HCT116 (cell line): ENCODE results near the gene PPP1R12B. TPM values are rescaled to one million over a fixed set of nuclear protein-coding genes. Genes with fewer than 3 reads are reported as not detected.

ENCODE experiments used
- ATAC-seq: fragments of 200-7000 bp; cut with Tn5 transposase; 2 replicates; pipeline ENCODE4 v1.9.1; 2020; ENCODE audit warnings: mild to moderate bottlenecking, moderate library complexity
- BruUV-seq: library from RNA; stranded (reverse); fragments of 400-500 nt; replicated peaks from 2 replicates; lab custom pipeline; 2021; lab: Mats Ljungman, UMichigan
- CTCF ChIA-PET: fragments of 300-600 bp; sonication (Branson Sonifier 250); formaldehyde crosslinking; loops from one replicate; lab custom pipeline; 2021; ENCODE audit warnings: antibody characterized with exemption; lab: Charles Lee
- POLR2A ChIA-PET: fragments of 300-600, 350-600 bp; sonication (Branson Sonifier 250); formaldehyde crosslinking; loops from one replicate; lab custom pipeline; 2021; ENCODE audit warnings: antibody characterized with exemption; lab: Charles Lee
- RAD21 ChIA-PET, 2 experiments: fragments of 300-600 bp; sonication (Branson Sonifier 250); formaldehyde crosslinking; loops; one replicate each; lab custom pipeline; 2023; ENCODE audit warnings: low total read pairs in 2 of 2; ENCODE audit not compliant: uncharacterized antibody in 2 of 2, unreplicated experiment in 2 of 2, low non-redundant PET in 1 of 2; lab: Charles Lee
- DNase-seq: peaks from one replicate; pipeline ENCODE4 v3.0.0-alpha.2; 2010; ENCODE audit warnings: low read depth, low spot score
- H2AFZ ChIP-seq: fragments of 200-600 bp; shearing (Covaris generic), sonication (generic); 2 replicates; pipeline ENCODE4 v1.6.1; 2017; ENCODE audit warnings: low read depth, mixed run types, mixed read lengths, antibody characterized with exemption, low read length; ENCODE audit not compliant: poor library complexity, severe bottlenecking
- H3K27ac ChIP-seq: 2 replicates; pipeline ENCODE4 v1.5.1; 2012; ENCODE audit warnings: low read depth, low read length
- H3K27me3 ChIP-seq: fragments of 200-600 bp; sonication (generic); 2 replicates; pipeline ENCODE4 v1.6.1; 2016; ENCODE audit warnings: mixed run types, low read length, mixed read lengths; ENCODE audit not compliant: insufficient read depth
- H3K36me3 ChIP-seq, 2 experiments: fragments of 200-500 bp in 1 of 2; fragments of 200-600 bp in 1 of 2; sonication (Bioruptor generic) in 1 of 2; sonication (generic) in 1 of 2; 2 replicates each; pipeline versions ENCODE4 v1.5.1 to v1.6.1; 2014 to 2016; ENCODE audit warnings: low read length in 2 of 2, inconsistent platforms in 1 of 2, mixed read lengths in 1 of 2, mixed run types in 1 of 2; ENCODE audit not compliant: insufficient read depth in 2 of 2, control insufficient read depth in 1 of 2
- H3K4me1 ChIP-seq, 2 experiments: fragments of 200-600 bp in 1 of 2; sonication (generic) in 1 of 2; 2 replicates each; pipeline versions ENCODE4 v1.5.1 to v1.6.1; 2012 to 2017; ENCODE audit warnings: low read length in 2 of 2, inconsistent platforms in 1 of 2, mild to moderate bottlenecking in 1 of 2, mixed read lengths in 1 of 2, mixed run types in 1 of 2, moderate library complexity in 1 of 2; ENCODE audit not compliant: insufficient read depth in 2 of 2, control insufficient read depth in 1 of 2
- H3K4me2 ChIP-seq: fragments of 200-600 bp; sonication (generic); 2 replicates; pipeline ENCODE4 v1.6.1; 2017; ENCODE audit warnings: mixed run types, low read length, mixed read lengths
- H3K4me3 ChIP-seq, 2 experiments: fragments of 200-600 bp in 1 of 2; sonication (generic) in 1 of 2; replicated peaks in 1 of 2; 2 replicates each; pipeline ENCODE4 v1.5.1; 2011 to 2016; ENCODE audit warnings: low read length in 2 of 2, control low read depth in 1 of 2, low read depth in 1 of 2, mild to moderate bottlenecking in 1 of 2, mixed read lengths in 1 of 2, mixed run types in 1 of 2
- H3K79me2 ChIP-seq: fragments of 200-600 bp; sonication (generic); 2 replicates; pipeline ENCODE4 v1.6.1; 2017; ENCODE audit warnings: mild to moderate bottlenecking, mixed run types, low read length, moderate library complexity, mixed read lengths; ENCODE audit not compliant: insufficient read depth
- H3K9ac ChIP-seq: fragments of 200-600 bp; sonication (generic); 2 replicates; pipeline ENCODE4 v1.6.1; 2016; ENCODE audit warnings: low read length, mixed read lengths
- H3K9me2 ChIP-seq: fragments of 200-600 bp; sonication (generic), shearing (Covaris generic); 2 replicates; pipeline ENCODE4 v1.6.1; 2017; ENCODE audit warnings: mixed run types, mild to moderate bottlenecking, moderate library complexity; ENCODE audit not compliant: insufficient read depth
- H3K9me3 ChIP-seq, 2 experiments: fragments of 200-500 bp in 1 of 2; fragments of 200-600 bp in 1 of 2; sonication (Bioruptor generic) in 1 of 2; sonication (generic) in 1 of 2; 2 replicates each; pipeline ENCODE4 v1.6.1; 2014 to 2017; ENCODE audit warnings: low read length in 2 of 2, mixed read lengths in 2 of 2, inconsistent platforms in 1 of 2, low read depth in 1 of 2, mild to moderate bottlenecking in 1 of 2, mixed run types in 1 of 2, moderate library complexity in 1 of 2; ENCODE audit not compliant: control insufficient read depth in 1 of 2, insufficient read depth in 1 of 2
- H4K20me1 ChIP-seq: fragments of 200-600 bp; sonication (generic), shearing (Covaris generic); 2 replicates; pipeline ENCODE4 v1.6.1; 2017; ENCODE audit warnings: mixed run types, mild to moderate bottlenecking, moderate library complexity; ENCODE audit not compliant: insufficient read depth
- CBX3 ChIP-seq: IDR thresholded peaks from 2 replicates; pipeline ENCODE4 v1.6.1; 2012; ENCODE audit warnings: low read depth
- EGR1 ChIP-seq: IDR thresholded peaks from 2 replicates; pipeline ENCODE4 v1.6.1; 2012; ENCODE audit warnings: low read depth
- ELF1 ChIP-seq: IDR thresholded peaks from 2 replicates; pipeline ENCODE4 v1.6.1; 2012; ENCODE audit warnings: low read depth, borderline replicate concordance
- EZH2phosphoT487 ChIP-seq: fragments of 200-600 bp; IDR thresholded peaks from 2 replicates; pipeline ENCODE4 v1.6.1; 2018; ENCODE audit warnings: antibody characterized with exemption, borderline replicate concordance
- FOSL1 ChIP-seq: IDR thresholded peaks from 2 replicates; pipeline ENCODE4 v1.6.1; 2012; ENCODE audit warnings: low read depth
- JUND ChIP-seq: IDR thresholded peaks from 2 replicates; pipeline ENCODE4 v1.6.1; 2012
- MAX ChIP-seq: IDR thresholded peaks from 2 replicates; pipeline ENCODE4 v1.6.1; 2012
- POLR2A ChIP-seq: IDR thresholded peaks from 2 replicates; pipeline ENCODE4 v1.7.0; 2011; ENCODE audit warnings: borderline replicate concordance; ENCODE audit not compliant: insufficient read depth, insufficient read length; ENCODE audit errors: extremely low read depth
- POLR2AphosphoS5 ChIP-seq: IDR thresholded peaks from 2 replicates; pipeline ENCODE4 v1.6.1; 2011; ENCODE audit warnings: mild to moderate bottlenecking, low read depth, low read length, moderate library complexity
- REST ChIP-seq: IDR thresholded peaks from 2 replicates; pipeline ENCODE4 v1.6.1; 2012; ENCODE audit warnings: low read depth
- SRF ChIP-seq: IDR thresholded peaks from 2 replicates; pipeline ENCODE4 v1.6.1; 2012; ENCODE audit warnings: low read depth
- ZFX ChIP-seq: fragments of 450-650 bp; IDR thresholded peaks from 2 replicates; pipeline ENCODE4 v1.6.1; 2017
- ZNF274 ChIP-seq: fragments of 200-500 bp; sonication (Bioruptor generic); IDR thresholded peaks from 2 replicates; pipeline ENCODE4 v1.6.1; 2014; ENCODE audit warnings: mild to moderate bottlenecking, low read depth, low read length, inconsistent platforms
- intact Hi-C: fragments of 100-400 bp; cut with micrococcal nuclease; formaldehyde crosslinking; loops from 2 replicates; pipeline ENCODE4 v1.10.0; 2022
- total RNA-seq: library from RNA; stranded (reverse); gene quantifications from one replicate; pipeline ENCODE4 v1.2.1, GENCODE V29; 2021; ENCODE audit not compliant: unreplicated experiment
- TF ChIP-seq, protein P1 (sequence below): IDR thresholded peaks from 2 replicates; pipeline ENCODE4 v1.6.1; 2011; ENCODE audit warnings: mild to moderate bottlenecking, low read length, moderate library complexity; ENCODE audit not compliant: insufficient replicate concordance; ENCODE audit errors: extremely low read depth
- TF ChIP-seq, protein P2 (sequence below), 3 experiments: fragments of 200-600 bp in 1 of 3; sonication (generic) in 1 of 3; IDR thresholded peaks in 2 of 3; conservative IDR thresholded peaks in 1 of 3; 2 replicates each; pipeline ENCODE4 v1.5.1; 2012 to 2017; ENCODE audit warnings: low read depth in 2 of 3, low read length in 2 of 3, antibody characterized with exemption in 1 of 3, borderline replicate concordance in 1 of 3, control low read depth in 1 of 3, mild to moderate bottlenecking in 1 of 3, mixed read lengths in 1 of 3, mixed run types in 1 of 3, moderate library complexity in 1 of 3; ENCODE audit not compliant: insufficient read depth in 1 of 3

The PPP1R12B gene
- total RNA-seq, 1 experiment from 2014 or later = 14.3 TPM

DNA sequence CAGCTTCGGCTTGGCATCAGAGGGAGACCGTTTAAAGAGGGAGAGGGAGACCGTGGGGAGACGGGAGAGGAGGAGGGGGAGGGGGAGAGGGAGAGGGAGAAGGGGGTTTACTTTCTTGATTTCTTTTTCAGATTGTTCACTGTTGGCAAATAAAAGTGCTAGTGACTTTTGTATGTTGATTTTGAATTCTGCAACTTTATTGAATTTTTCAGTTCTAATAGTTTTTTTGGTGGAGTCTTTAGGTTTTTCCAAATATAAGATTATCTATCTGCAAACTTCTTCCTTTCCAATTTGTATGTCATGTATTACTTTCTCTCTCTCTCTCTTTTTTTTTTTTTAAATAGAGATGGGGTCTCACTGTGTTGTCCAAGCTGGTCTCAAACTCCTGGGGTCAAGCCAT lies 104.0 kb downstream of the PPP1R12B start:
- Histone ChIP-seq H3K27me3 (no peaks in the 10 kb centered on the region), H2AFZ (no peak overlapping the region), H3K9me2 (no peaks in the 10 kb centered on the region), H3K4me3 (no peak overlapping the region), H3K79me2 (no peaks in the 10 kb centered on the region), H3K9ac (no peak overlapping the region), H4K20me1 (no peaks in the 10 kb centered on the region), H3K36me3 (no peaks in the 10 kb centered on the region), H3K4me2 (no peak overlapping the region), H3K4me1 (peaks cover 12 to 19% of the 10 kb centered on the region in 2 experiments), H3K9me3 (no peaks in the 10 kb centered on the region), H3K27ac (no peak overlapping the region)
- ChIA-PET POLR2A (no interaction called here), CTCF (no interaction called here), RAD21 (no interaction called here)
- BruUV-seq = no TSS peak
- ATAC-seq (no peak), DNase-seq (no peak)
- intact Hi-C loops = loop anchor here (10.0 kb wide), 1 partner anchor 108 kb away; the partner anchor contains the start of genes PPP1R12B and UBE2T
- no peak for TF ChIP-seq SRF
- TF ChIP-seq ELF1 = no peak
- no peak for TF ChIP-seq EGR1
- TF ChIP-seq POLR2AphosphoS5 = no peak
- no peak for TF ChIP-seq POLR2A
- no peak for TF ChIP-seq EZH2phosphoT487
- no peak for TF ChIP-seq REST
- TF ChIP-seq FOSL1 = no peak
- TF ChIP-seq ZFX = no peak
- TF ChIP-seq MAX = no peak
- no peak for TF ChIP-seq ZNF274
- TF ChIP-seq, protein P1, sequence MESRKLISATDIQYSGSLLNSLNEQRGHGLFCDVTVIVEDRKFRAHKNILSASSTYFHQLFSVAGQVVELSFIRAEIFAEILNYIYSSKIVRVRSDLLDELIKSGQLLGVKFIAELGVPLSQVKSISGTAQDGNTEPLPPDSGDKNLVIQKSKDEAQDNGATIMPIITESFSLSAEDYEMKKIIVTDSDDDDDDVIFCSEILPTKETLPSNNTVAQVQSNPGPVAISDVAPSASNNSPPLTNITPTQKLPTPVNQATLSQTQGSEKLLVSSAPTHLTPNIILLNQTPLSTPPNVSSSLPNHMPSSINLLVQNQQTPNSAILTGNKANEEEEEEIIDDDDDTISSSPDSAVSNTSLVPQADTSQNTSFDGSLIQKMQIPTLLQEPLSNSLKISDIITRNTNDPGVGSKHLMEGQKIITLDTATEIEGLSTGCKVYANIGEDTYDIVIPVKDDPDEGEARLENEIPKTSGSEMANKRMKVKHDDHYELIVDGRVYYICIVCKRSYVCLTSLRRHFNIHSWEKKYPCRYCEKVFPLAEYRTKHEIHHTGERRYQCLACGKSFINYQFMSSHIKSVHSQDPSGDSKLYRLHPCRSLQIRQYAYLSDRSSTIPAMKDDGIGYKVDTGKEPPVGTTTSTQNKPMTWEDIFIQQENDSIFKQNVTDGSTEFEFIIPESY = no peak
- no peak for TF ChIP-seq CBX3
- TF ChIP-seq, protein P2, sequence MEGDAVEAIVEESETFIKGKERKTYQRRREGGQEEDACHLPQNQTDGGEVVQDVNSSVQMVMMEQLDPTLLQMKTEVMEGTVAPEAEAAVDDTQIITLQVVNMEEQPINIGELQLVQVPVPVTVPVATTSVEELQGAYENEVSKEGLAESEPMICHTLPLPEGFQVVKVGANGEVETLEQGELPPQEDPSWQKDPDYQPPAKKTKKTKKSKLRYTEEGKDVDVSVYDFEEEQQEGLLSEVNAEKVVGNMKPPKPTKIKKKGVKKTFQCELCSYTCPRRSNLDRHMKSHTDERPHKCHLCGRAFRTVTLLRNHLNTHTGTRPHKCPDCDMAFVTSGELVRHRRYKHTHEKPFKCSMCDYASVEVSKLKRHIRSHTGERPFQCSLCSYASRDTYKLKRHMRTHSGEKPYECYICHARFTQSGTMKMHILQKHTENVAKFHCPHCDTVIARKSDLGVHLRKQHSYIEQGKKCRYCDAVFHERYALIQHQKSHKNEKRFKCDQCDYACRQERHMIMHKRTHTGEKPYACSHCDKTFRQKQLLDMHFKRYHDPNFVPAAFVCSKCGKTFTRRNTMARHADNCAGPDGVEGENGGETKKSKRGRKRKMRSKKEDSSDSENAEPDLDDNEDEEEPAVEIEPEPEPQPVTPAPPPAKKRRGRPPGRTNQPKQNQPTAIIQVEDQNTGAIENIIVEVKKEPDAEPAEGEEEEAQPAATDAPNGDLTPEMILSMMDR (IDR thresholded peaks at IDR 0.05 in 2 of 3, conservative IDR thresholded peaks at IDR 0.05 in 1 of 3; ENCODE audit: borderline replicate concordance in 1 of 3, insufficient read depth in 1 of 3, low read depth in 2 of 3, low read length in 2 of 3) = no peak
- no peak for TF ChIP-seq JUND
